Lower leg skin (tissue), 3 donors: ENCODE measurements around the gene FZD1.

Source experiments
- POLR2A ChIP-seq, 2 donors: fragments of 450-650 bp; IDR thresholded peaks; one replicate each; pipeline ENCODE4 v1.6.1; 2016 to 2017; ENCODE audit warnings: antibody characterized with exemption in 2 of 2, mild to moderate bottlenecking in 1 of 2, moderate library complexity in 1 of 2
- TF ChIP-seq, protein P1 (sequence below), 3 donors: fragments of 450-650 bp; IDR thresholded peaks; one replicate each; pipeline ENCODE4 v1.5.1; 2016; ENCODE audit warnings: antibody characterized with exemption in 3 of 3, mild to moderate bottlenecking in 3 of 3, moderate library complexity in 2 of 3

DNA sequence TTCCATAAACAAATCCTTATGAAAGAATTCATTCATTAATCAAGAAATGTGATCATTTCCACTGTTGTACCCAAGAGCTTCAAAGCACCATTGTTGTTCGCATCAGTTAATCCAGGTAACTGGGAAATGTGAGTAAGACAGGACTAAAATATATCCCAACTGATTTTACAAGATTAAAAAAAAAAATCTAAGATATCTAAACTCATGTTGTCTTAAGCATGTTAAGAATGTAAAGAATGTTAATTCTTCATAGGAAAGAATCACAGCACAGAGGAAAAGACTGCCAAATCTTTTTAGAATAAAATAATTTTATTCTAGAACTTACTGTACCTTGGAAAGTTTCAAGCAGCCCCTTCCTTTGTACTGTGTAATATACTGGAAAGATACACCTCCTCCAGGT, 16.4 kb downstream of the FZD1 start:
- TF ChIP-seq, protein P1, sequence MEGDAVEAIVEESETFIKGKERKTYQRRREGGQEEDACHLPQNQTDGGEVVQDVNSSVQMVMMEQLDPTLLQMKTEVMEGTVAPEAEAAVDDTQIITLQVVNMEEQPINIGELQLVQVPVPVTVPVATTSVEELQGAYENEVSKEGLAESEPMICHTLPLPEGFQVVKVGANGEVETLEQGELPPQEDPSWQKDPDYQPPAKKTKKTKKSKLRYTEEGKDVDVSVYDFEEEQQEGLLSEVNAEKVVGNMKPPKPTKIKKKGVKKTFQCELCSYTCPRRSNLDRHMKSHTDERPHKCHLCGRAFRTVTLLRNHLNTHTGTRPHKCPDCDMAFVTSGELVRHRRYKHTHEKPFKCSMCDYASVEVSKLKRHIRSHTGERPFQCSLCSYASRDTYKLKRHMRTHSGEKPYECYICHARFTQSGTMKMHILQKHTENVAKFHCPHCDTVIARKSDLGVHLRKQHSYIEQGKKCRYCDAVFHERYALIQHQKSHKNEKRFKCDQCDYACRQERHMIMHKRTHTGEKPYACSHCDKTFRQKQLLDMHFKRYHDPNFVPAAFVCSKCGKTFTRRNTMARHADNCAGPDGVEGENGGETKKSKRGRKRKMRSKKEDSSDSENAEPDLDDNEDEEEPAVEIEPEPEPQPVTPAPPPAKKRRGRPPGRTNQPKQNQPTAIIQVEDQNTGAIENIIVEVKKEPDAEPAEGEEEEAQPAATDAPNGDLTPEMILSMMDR (IDR thresholded peaks at IDR 0.05): no peak
- no peak for TF ChIP-seq POLR2A (IDR thresholded peaks at IDR 0.05)
